Thymus (tissue), 11 donors: Measurements from ENCODE around the gene TBC1D2B. TPM values are rescaled to one million over a fixed set of nuclear protein-coding genes. Genes with fewer than 3 reads are reported as not detected.

Source experiments
- DNase-seq, 9 donors: peaks; one replicate each; pipeline ENCODE4 v3.0.0-alpha.2; 2013; ENCODE audit warnings: low spot score in 9 of 9, low read depth in 6 of 9, missing footprints in 1 of 9
- H3K27ac ChIP-seq, 2 donors: one replicate each; pipeline ENCODE4 v1.5.1; 2013; ENCODE audit warnings: control low read depth in 1 of 2, low read depth in 1 of 2, low read length in 1 of 2, mild to moderate bottlenecking in 1 of 2, moderate library complexity in 1 of 2
- H3K27me3 ChIP-seq, 2 donors: one replicate each; pipeline ENCODE4 v1.5.1; 2013; ENCODE audit warnings: low read length in 1 of 2; ENCODE audit not compliant: control insufficient read depth in 2 of 2, insufficient read depth in 1 of 2
- H3K36me3 ChIP-seq, 2 donors: one replicate each; pipeline ENCODE4 v1.5.1; 2013; ENCODE audit warnings: low read length in 1 of 2, mild to moderate bottlenecking in 1 of 2, moderate library complexity in 1 of 2; ENCODE audit not compliant: control insufficient read depth in 2 of 2, insufficient read depth in 2 of 2
- H3K4me1 ChIP-seq, 2 donors: one replicate each; pipeline ENCODE4 v1.5.1; 2013; ENCODE audit warnings: low read length in 2 of 2; ENCODE audit not compliant: control insufficient read depth in 2 of 2, insufficient read depth in 2 of 2
- H3K4me3 ChIP-seq, 2 donors: one replicate each; pipeline ENCODE4 v1.5.1; 2013; ENCODE audit warnings: low read length in 2 of 2, control low read depth in 1 of 2, mild to moderate bottlenecking in 1 of 2
- H3K9me3 ChIP-seq, 2 donors: one replicate each; pipeline ENCODE4 v1.5.1; 2013; ENCODE audit warnings: low read length in 1 of 2, mild to moderate bottlenecking in 1 of 2; ENCODE audit not compliant: control insufficient read depth in 2 of 2, insufficient read depth in 1 of 2
- WGBS: extraction: QIAGEN DNeasy Blood & Tissue Kit; methylation state at CpG from one replicate; pipeline ENCODE4 v1.1.7; 2013; 5-methylcytosine and 5-hydroxymethylcytosine counted together
- polyA plus RNA-seq: library from polyadenylated mRNA; stranded (reverse); fragments of 200-250 nt; gene quantifications from one replicate; pipeline ENCODE4 v1.2.3, GENCODE V29; 2013
- total RNA-seq: library from RNA; stranded (reverse); fragments of 120-200 nt; gene quantifications from one replicate; pipeline ENCODE4 v1.2.4, GENCODE V29; 2013
- donor health status: healthy.

The TBC1D2B gene
- total and polyA plus RNA-seq, 2 donors: 20.0 to 32.7 TPM

DNA sequence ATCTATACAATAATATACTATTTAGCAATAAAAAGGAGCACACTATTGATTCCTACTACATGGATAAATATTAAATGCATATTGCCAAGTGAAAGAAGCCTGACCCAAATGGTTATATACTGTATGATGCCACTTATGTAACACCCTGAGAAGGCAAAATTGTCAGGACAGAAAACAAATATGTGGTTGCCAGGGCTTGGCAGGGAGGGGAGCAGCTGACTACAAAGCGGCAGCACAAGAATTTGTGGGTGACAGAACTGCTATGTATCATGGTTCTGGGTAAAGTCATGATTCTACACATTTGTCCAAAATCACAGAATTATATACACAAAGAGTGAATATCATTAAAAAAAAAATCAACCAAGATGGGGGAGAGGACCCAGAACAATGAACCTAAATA is 22.5 kb downstream of the TBC1D2B start:
- WGBS: 55% methylated on average over 1 of the region's 1 CpG

DNA sequence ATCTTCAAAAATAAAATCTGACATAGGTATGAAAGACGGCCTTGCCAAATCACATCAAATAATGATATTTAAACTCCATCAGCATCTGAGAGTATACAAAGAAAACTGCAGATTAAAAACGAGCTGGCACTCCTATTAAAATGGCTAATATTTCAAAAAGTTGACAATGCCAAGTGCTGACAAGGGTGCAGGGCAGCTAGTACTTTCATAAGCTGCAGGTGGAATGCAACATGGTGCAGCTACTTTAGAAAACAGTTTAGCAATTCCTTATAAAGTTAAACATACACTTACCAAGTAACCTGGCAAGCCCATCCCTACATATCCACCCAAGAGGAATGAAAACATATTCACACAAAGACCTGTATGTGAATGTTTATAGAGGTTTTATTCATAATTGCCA is 23.0 kb downstream of the TBC1D2B start:
- H3K27me3 ChIP-seq: no peaks in the 10 kb centered on the region
- no peak overlapping the region for H3K4me3 ChIP-seq
- H3K36me3 ChIP-seq: peaks cover 13 to 35% of the 10 kb centered on the region in 2 donors
- WGBS: 91% methylated on average over 2 of the region's 2 CpGs
- no peak overlapping the region for H3K27ac ChIP-seq
- no peak for DNase-seq
- H3K9me3 ChIP-seq: no peaks in the 10 kb centered on the region
- peaks cover 77 to 93% of the 10 kb centered on the region in 2 donors for H3K4me1 ChIP-seq

More for the DNA sequence above, 22.5 kb downstream of the TBC1D2B start:
- H3K4me1 ChIP-seq: peaks cover 76 to 93% of the 10 kb centered on the region in 2 donors
- H3K27me3 ChIP-seq: no peaks in the 10 kb centered on the region
- DNase-seq: peak in 1 of 9 donors; percentile 42
- H3K9me3 ChIP-seq: no peaks in the 10 kb centered on the region
- peak overlapping the region; percentile 1 to 64 for H3K27ac ChIP-seq
- H3K36me3 ChIP-seq: peaks cover 13 to 33% of the 10 kb centered on the region in 2 donors
- no peak overlapping the region for H3K4me3 ChIP-seq

DNA sequence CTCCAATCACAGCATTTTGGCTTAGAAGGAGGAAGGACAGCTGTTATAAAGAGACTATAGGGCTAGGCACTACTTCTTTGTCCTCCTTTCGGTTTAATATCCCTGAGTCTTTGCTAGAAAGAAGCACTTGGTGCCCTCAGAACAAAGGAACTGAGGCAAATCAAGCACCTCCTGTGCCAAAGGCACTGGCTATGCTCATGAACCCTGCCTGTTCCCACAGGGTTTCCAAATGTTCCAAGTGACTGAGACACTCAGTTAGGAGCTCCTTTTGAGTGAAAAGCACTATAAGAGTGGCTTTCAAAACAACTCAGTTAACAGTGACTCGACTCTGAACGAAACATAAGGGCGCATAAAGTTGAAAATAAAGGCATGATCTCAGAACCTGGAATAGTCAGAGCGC is 25.0 kb downstream of the TBC1D2B start:
- DNase-seq: peak in 1 of 9 donors; percentile 32
- Histone ChIP-seq H3K36me3 (peaks cover 13 to 42% of the 10 kb centered on the region in 2 donors), H3K9me3 (no peaks in the 10 kb centered on the region), H3K4me3 (no peak overlapping the region), H3K27ac (peak overlapping the region; percentile 90 to 95), H3K4me1 (peaks cover 77 to 93% of the 10 kb centered on the region in 2 donors), H3K27me3 (no peaks in the 10 kb centered on the region)
- WGBS: 95% methylated on average over 5 of the region's 5 CpGs

DNA sequence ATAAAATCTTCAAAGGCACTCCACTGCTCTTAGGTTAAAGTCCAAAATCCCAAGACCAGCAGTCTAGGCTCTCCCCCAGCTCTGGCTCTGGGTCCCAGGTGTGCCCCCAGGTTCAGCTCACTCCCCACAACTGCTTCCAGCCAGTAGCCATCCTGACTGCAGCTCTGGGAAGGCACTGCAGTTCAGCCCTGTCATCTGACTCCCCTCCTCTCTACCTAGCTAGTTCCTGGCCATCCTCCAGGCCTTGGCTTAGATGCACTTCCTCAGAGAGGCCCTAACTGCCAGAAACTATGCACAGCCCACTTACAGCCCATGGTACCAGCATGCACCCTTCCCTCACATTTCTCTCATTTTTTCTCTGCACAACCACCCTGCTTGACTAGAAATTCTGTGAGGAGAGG is 25.5 kb downstream of the TBC1D2B start:
- H3K36me3 ChIP-seq: peaks cover 13 to 42% of the 10 kb centered on the region in 2 donors
- H3K4me1 ChIP-seq: peaks cover 79 to 94% of the 10 kb centered on the region in 2 donors
- H3K27ac ChIP-seq: peak overlapping the region; percentile 90 to 95
- no peaks in the 10 kb centered on the region for H3K27me3 ChIP-seq
- no peak overlapping the region for H3K4me3 ChIP-seq
- H3K9me3 ChIP-seq: no peaks in the 10 kb centered on the region
- DNase-seq: peak in 1 of 9 donors; percentile 55

DNA sequence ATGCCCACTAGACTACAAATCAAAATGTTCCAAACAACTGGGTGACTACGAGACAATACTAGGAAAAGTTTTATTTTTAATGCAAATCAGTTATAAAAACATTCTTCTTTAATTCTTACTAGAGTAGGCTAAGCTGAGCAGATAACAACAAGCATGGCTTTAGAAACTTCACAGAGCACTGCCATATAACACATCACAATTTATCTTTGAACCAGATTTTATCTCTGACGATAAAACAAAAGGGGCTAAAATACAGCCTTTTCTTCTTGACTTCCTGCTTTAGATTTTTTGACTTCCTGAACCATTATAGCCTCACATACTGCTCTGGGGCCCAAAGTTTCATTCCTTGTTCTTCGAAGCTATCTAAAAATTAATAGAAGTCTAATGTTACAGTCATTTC is 25.9 kb downstream of the TBC1D2B start:
- WGBS: 34% methylated on average over 3 of the region's 3 CpGs
- H3K4me1 ChIP-seq: peaks cover 79 to 94% of the 10 kb centered on the region in 2 donors
- H3K9me3 ChIP-seq: no peaks in the 10 kb centered on the region
- DNase-seq: peak in 1 of 9 donors; percentile 51
- peak overlapping the region; percentile 90 to 95 for H3K27ac ChIP-seq
- no peaks in the 10 kb centered on the region for H3K27me3 ChIP-seq
- peaks cover 16 to 46% of the 10 kb centered on the region in 2 donors for H3K36me3 ChIP-seq
- no peak overlapping the region for H3K4me3 ChIP-seq

DNA sequence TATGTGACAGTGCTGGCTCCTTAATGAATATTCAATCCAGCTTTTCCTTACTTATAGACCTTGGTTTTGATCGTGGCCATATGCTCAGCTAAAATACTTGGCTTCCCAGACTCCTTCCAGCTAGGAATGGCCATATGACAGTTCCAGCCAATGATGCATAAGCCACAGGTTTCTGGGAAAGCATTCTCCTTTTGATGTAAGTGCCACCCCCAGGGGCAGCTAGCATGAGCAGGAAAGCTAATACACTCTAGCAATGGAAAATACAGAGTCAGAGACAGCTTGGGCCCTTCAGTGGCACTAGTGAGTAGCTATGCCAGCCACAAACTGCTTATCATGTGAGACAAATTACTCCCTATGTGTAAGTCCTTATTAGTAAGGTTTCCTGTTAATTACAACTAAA is 26.7 kb downstream of the TBC1D2B start:
- H3K4me1 ChIP-seq: peaks cover 74 to 89% of the 10 kb centered on the region in 2 donors
- no peaks in the 10 kb centered on the region for H3K27me3 ChIP-seq
- no peak overlapping the region for H3K4me3 ChIP-seq
- peak in 1 of 9 donors; percentile 51 for DNase-seq
- 99% methylated on average over 1 of the region's 1 CpG for WGBS
- H3K9me3 ChIP-seq: no peaks in the 10 kb centered on the region
- H3K27ac ChIP-seq: peak overlapping the region; percentile 90 to 95
- H3K36me3 ChIP-seq: peaks cover 16 to 49% of the 10 kb centered on the region in 2 donors

DNA sequence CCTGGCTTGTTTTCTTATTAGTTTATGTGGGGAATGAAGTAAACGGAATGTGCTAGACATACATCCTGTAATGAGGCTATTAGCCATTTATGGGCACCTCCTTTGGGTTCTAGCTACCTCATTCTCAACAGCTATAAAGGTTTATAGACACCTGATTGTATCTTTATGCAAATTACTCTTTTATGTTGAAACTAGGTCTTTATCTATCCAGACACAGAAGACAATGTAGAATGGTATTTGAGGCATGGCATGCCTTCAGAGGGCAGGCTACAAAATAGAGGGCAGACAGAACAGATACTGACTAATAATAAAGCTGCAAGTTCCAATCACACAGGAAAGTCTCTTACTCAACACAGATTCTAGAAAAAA is 27.1 kb downstream of the TBC1D2B start:
- WGBS: 13% methylated on average over 1 of the region's 1 CpG
- Histone ChIP-seq H3K4me1 (peaks cover 70 to 85% of the 10 kb centered on the region in 2 donors), H3K4me3 (no peak overlapping the region), H3K27ac (peak overlapping the region; percentile 90 to 95), H3K36me3 (peaks cover 16 to 49% of the 10 kb centered on the region in 2 donors), H3K27me3 (no peaks in the 10 kb centered on the region), H3K9me3 (no peaks in the 10 kb centered on the region)
- no peak for DNase-seq

DNA sequence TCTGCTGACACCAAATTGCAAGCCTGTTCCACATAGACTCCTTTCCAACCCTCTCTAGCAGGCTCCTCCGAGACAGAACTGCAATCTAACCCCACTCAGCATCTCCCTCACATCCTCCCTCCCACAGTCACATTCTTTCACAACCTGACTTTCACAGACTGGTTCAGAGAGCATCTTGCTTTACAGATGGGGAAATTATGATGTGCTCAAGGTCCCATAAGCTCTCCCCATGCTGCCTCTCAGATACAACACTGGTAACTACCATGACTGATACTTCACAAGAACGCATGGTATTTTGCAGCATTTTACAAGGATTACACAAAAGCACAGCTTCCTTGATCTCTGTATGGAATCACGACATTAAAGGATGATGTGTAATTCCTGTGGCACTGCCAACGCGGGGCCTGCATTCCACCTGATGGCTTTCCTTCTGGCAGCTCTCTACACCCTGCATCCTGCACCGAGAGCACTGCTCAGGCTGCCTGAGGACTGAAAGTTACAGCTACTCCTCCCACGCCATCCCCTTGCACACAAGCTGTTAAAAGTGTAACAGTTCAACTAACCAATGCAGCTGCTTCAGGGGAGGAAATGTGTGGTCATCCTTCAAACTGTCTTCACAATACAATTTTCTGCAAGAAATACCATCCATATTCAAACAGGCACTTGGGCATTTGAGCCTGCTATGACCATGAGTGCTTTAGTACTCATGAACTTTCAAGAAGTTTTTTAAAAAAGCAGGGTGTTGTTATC is 27.6 kb downstream of the TBC1D2B start:
- Histone ChIP-seq H3K9me3 (no peaks in the 10 kb centered on the region), H3K4me3 (peak overlapping the region in 1 of 2 donors; percentile 13), H3K27ac (peak overlapping the region; percentile 90 to 95), H3K4me1 (peaks cover 64 to 80% of the 10 kb centered on the region in 2 donors), H3K36me3 (peaks cover 16 to 49% of the 10 kb centered on the region in 2 donors), H3K27me3 (no peaks in the 10 kb centered on the region)
- 13% methylated on average over 7 of the region's 7 CpGs for WGBS
- DNase-seq: peak in 1 of 9 donors; percentile 86

DNA sequence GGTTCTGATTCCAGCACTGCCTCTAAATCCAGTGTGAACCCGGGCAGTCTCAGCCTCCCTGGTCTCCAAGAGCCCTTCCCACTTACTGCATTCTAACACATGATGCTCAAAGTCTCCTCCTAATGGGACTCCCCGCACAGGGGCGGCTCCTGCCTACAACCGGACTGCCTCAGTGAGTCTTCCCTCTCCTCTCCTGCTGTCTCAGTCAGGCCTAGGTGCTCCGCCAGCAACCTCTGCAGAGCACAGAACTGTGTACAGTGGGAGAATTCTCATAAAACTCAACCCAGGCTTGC is 28.9 kb downstream of the TBC1D2B start:
- no peaks in the 10 kb centered on the region for H3K9me3 ChIP-seq
- peaks cover 20 to 55% of the 10 kb centered on the region in 2 donors for H3K36me3 ChIP-seq
- H3K27ac ChIP-seq: peak overlapping the region; percentile 85 to 90
- no peak overlapping the region for H3K4me3 ChIP-seq
- no peaks in the 10 kb centered on the region for H3K27me3 ChIP-seq
- peaks cover 62 to 77% of the 10 kb centered on the region in 2 donors for H3K4me1 ChIP-seq
- DNase-seq: peak in 1 of 9 donors; percentile 7
- WGBS: 93% methylated on average over 5 of the region's 5 CpGs
